GM23338 (cell line): ENCODE measurements around the gene FMN2. TPM values are rescaled to one million over a fixed set of nuclear protein-coding genes. Genes with fewer than 3 reads are reported as not detected.

Experiments used
- ATAC-seq: fragments of 200-7000 bp; cut with Tn5 transposase; 3 replicates; pipeline ENCODE4 v1.9.1; 2020
- DNase-seq: peaks from one replicate; pipeline ENCODE4 v3.0.0-alpha.2; 2015; ENCODE audit warnings: low spot score
- H2AFZ ChIP-seq: fragments of 200-600 bp; sonication (generic); 2 replicates; pipeline ENCODE4 v1.8.0; 2016; ENCODE audit warnings: antibody characterized with exemption, mild to moderate bottlenecking, moderate library complexity
- H3F3A ChIP-seq: fragments of 200-600 bp; sonication (generic); replicated peaks from 2 replicates; pipeline ENCODE4 v1.8.0; 2017; ENCODE audit warnings: antibody characterized with exemption, mixed run types, low read depth
- H3K27ac ChIP-seq: fragments of 200-600 bp; sonication (generic); 2 replicates; pipeline ENCODE4 v1.6.1; 2016; ENCODE audit warnings: low read depth
- H3K27me3 ChIP-seq: fragments of 200-600 bp; sonication (generic); 2 replicates; pipeline ENCODE4 v1.8.0; 2016; ENCODE audit warnings: mild to moderate bottlenecking, mixed run types, moderate library complexity; ENCODE audit not compliant: insufficient read depth
- H3K36me3 ChIP-seq: fragments of 200-600 bp; sonication (generic); 2 replicates; pipeline ENCODE4 v1.8.0; 2016; ENCODE audit warnings: mild to moderate bottlenecking; ENCODE audit not compliant: insufficient read depth
- H3K4me1 ChIP-seq: fragments of 200-600 bp; sonication (generic); 2 replicates; pipeline ENCODE4 v1.8.0; 2016; ENCODE audit warnings: mild to moderate bottlenecking, moderate library complexity; ENCODE audit not compliant: insufficient read depth
- H3K4me2 ChIP-seq: fragments of 200-600 bp; sonication (generic); 2 replicates; pipeline ENCODE4 v1.7.1; 2017; ENCODE audit warnings: mixed run types
- H3K4me3 ChIP-seq: fragments of 200-600 bp; sonication (generic); 2 replicates; pipeline ENCODE4 v1.6.1; 2016; ENCODE audit warnings: mixed run types
- H3K79me2 ChIP-seq: fragments of 200-600 bp; sonication (generic); replicated peaks from 2 replicates; pipeline ENCODE4 v1.8.0; 2017; ENCODE audit warnings: mild to moderate bottlenecking; ENCODE audit not compliant: insufficient read depth
- H3K9me2 ChIP-seq: fragments of 200-600 bp; sonication (generic); 2 replicates; pipeline ENCODE4 v1.8.0; 2017; ENCODE audit not compliant: insufficient read depth
- H4K20me1 ChIP-seq: fragments of 200-600 bp; sonication (generic); replicated peaks from 2 replicates; pipeline ENCODE4 v1.8.0; 2017; ENCODE audit warnings: mild to moderate bottlenecking; ENCODE audit not compliant: insufficient read depth
- H3K27ac Mint-ChIP-seq: 2 replicates; pipeline ENCODE4 v1.8.0; 2020; ENCODE audit warnings: inconsistent platforms, mild to moderate bottlenecking, moderate library complexity, mixed read lengths
- H3K27me3 Mint-ChIP-seq: 3 replicates; pipeline ENCODE4 v1.8.0; 2022; ENCODE audit warnings: low read depth, mild to moderate bottlenecking, moderate library complexity, mixed read lengths, inconsistent platforms; ENCODE audit not compliant: insufficient read depth, poor library complexity
- H3K36me3 Mint-ChIP-seq: 3 replicates; pipeline ENCODE4 v1.8.0; 2021; ENCODE audit warnings: low read depth, mild to moderate bottlenecking, inconsistent platforms, moderate library complexity, mixed read lengths
- H3K4me1 Mint-ChIP-seq: 3 replicates; pipeline ENCODE4 v1.8.0; 2020; ENCODE audit warnings: mild to moderate bottlenecking, inconsistent platforms, mixed read lengths
- H3K4me3 Mint-ChIP-seq: 3 replicates; pipeline ENCODE4 v1.8.0; 2021; ENCODE audit warnings: moderate library complexity, mild to moderate bottlenecking, inconsistent platforms, mixed read lengths
- H3K9me3 Mint-ChIP-seq: 3 replicates; pipeline ENCODE4 v1.8.0; 2020; ENCODE audit warnings: moderate library complexity, mild to moderate bottlenecking, inconsistent platforms, mixed read lengths
- CTCF ChIP-seq, 2 experiments: fragments of 200-600 bp in 1 of 2; sonication (generic) in 1 of 2; conservative IDR thresholded peaks; 2 replicates each; pipeline versions ENCODE4 v1.5.1 to v1.6.1; 2016 to 2017; ENCODE audit warnings: antibody characterized with exemption in 2 of 2, low read depth in 2 of 2, mild to moderate bottlenecking in 2 of 2, moderate library complexity in 1 of 2
- ETS1 ChIP-seq: IDR thresholded peaks from 2 replicates; pipeline ENCODE4 v1.6.1; 2016; ENCODE audit warnings: antibody characterized with exemption
- EZH2phosphoT487 ChIP-seq: fragments of 200-600 bp; sonication (generic); IDR thresholded peaks from one replicate; pipeline ENCODE4 v1.8.1; 2018; ENCODE audit warnings: antibody characterized with exemption; ENCODE audit not compliant: unreplicated experiment
- JUNB ChIP-seq: IDR thresholded peaks from one replicate; pipeline ENCODE4 v1.6.1; 2016; ENCODE audit warnings: antibody characterized with exemption; ENCODE audit not compliant: unreplicated experiment
- NANOG ChIP-seq: IDR thresholded peaks from 2 replicates; pipeline ENCODE4 v1.6.1; 2016; ENCODE audit warnings: antibody characterized with exemption, borderline replicate concordance
- STAT1 ChIP-seq: IDR thresholded peaks from one replicate; pipeline ENCODE4 v1.6.1; 2016; ENCODE audit warnings: antibody characterized with exemption; ENCODE audit not compliant: unreplicated experiment
- ZNF114 ChIP-seq: fragments of 250-450 bp; sonication (Bioruptor Pico); IDR thresholded peaks from 2 replicates; pipeline ENCODE4 v1.5.0; 2020; ENCODE audit warnings: mild to moderate bottlenecking, moderate library complexity
- ZNF331 ChIP-seq: fragments of 250-450 bp; sonication (Bioruptor Pico); IDR thresholded peaks from 2 replicates; pipeline ENCODE4 v1.5.0; 2020; ENCODE audit warnings: low read depth, mild to moderate bottlenecking, moderate library complexity
- polyA plus RNA-seq: library from polyadenylated mRNA; unstranded; fragments of >200 nt; fragmentation: Nextera tagmentation; extraction: Ambion mirVana; gene quantifications from 2 replicates; pipeline ENCODE4 v1.2.1, GENCODE V29; 2016
- total RNA-seq: library from RNA; depleted of rRNA; stranded (reverse); fragments of >200 nt; shearing (Covaris generic); gene quantifications from 2 replicates; pipeline ENCODE4 v1.2.3, GENCODE V29; 2014
- TF ChIP-seq, protein P1 (sequence below): IDR thresholded peaks from one replicate; pipeline ENCODE4 v1.6.1; 2018; ENCODE audit warnings: antibody characterized with exemption; ENCODE audit not compliant: unreplicated experiment

The FMN2 gene
- total and polyA plus RNA-seq, 2 experiments from 2014 or later = 1.5 to 2.5 TPM

DNA sequence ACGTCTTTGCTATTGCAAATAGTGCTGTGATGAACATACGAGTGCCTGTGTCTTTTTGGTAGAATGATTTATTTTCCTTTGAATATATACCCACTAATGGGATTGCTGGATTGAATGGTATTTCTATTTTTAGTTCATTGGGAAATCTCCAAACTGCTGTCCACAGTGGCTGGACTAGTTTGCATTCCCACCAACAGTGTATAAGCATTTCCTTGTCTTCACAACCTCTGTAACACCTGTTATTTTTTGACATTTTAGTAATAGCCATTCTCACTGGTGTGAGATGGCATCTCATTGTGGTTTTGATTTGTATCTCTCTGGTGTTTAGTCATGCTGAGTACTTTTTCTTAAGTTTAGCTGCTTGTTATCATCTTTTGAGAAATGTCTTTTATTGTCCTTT lies 215.0 kb downstream of the FMN2 start:
- no peak overlapping the region for H3K4me3 Mint-ChIP-seq
- Histone ChIP-seq H2AFZ (no peak overlapping the region), H3K27ac (no peak overlapping the region), H3K79me2 (no peaks in the 10 kb centered on the region), H3F3A (no peaks in the 10 kb centered on the region), H3K27me3 (no peaks in the 10 kb centered on the region), H3K4me2 (no peak overlapping the region), H3K4me3 (no peak overlapping the region), H3K9me2 (no peaks in the 10 kb centered on the region), H3K4me1 (peaks cover 6% of the 10 kb centered on the region; the same call in 1 of the 2 replicates), H4K20me1 (no peaks in the 10 kb centered on the region), H3K36me3 (no peaks in the 10 kb centered on the region)
- H3K9me3 Mint-ChIP-seq = no peaks in the 10 kb centered on the region
- no peak for ATAC-seq
- H3K36me3 Mint-ChIP-seq = no peaks in the 10 kb centered on the region
- DNase-seq = no peak
- no peak for TF ChIP-seq EZH2phosphoT487
- TF ChIP-seq ZNF114 (CRISPR knock-in tag) = no peak
- TF ChIP-seq, protein P1, sequence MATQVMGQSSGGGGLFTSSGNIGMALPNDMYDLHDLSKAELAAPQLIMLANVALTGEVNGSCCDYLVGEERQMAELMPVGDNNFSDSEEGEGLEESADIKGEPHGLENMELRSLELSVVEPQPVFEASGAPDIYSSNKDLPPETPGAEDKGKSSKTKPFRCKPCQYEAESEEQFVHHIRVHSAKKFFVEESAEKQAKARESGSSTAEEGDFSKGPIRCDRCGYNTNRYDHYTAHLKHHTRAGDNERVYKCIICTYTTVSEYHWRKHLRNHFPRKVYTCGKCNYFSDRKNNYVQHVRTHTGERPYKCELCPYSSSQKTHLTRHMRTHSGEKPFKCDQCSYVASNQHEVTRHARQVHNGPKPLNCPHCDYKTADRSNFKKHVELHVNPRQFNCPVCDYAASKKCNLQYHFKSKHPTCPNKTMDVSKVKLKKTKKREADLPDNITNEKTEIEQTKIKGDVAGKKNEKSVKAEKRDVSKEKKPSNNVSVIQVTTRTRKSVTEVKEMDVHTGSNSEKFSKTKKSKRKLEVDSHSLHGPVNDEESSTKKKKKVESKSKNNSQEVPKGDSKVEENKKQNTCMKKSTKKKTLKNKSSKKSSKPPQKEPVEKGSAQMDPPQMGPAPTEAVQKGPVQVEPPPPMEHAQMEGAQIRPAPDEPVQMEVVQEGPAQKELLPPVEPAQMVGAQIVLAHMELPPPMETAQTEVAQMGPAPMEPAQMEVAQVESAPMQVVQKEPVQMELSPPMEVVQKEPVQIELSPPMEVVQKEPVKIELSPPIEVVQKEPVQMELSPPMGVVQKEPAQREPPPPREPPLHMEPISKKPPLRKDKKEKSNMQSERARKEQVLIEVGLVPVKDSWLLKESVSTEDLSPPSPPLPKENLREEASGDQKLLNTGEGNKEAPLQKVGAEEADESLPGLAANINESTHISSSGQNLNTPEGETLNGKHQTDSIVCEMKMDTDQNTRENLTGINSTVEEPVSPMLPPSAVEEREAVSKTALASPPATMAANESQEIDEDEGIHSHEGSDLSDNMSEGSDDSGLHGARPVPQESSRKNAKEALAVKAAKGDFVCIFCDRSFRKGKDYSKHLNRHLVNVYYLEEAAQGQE = no peak
- peaks cover 9% of the 10 kb centered on the region for H3K4me1 Mint-ChIP-seq
- H3K27ac Mint-ChIP-seq = no peak overlapping the region
- H3K27me3 Mint-ChIP-seq = peaks cover under 1% of the 10 kb centered on the region

GRCh38 chr1:240308096-240308495 lies 216.4 kb downstream of the FMN2 start:
- Mint-ChIP-seq H3K36me3 (no peaks in the 10 kb centered on the region), H3K27me3 (peaks cover 2% of the 10 kb centered on the region), H3K4me3 (no peak overlapping the region), H3K27ac (0 out of 2 replicates have a peak overlapping the region, but pooled peaks have one; percentile 37), H3K9me3 (no peaks in the 10 kb centered on the region), H3K4me1 (peaks cover 19% of the 10 kb centered on the region)
- no peaks in the 10 kb centered on the region for H3K79me2 ChIP-seq
- H3K9me2 ChIP-seq = no peaks in the 10 kb centered on the region
- no peak for ATAC-seq
- H3K27me3 ChIP-seq = no peaks in the 10 kb centered on the region
- H2AFZ ChIP-seq = no peak overlapping the region
- no peak for DNase-seq
- TF ChIP-seq STAT1 = no peak
- TF ChIP-seq NANOG = no peak
- no peak overlapping the region for H3K4me2 ChIP-seq
- H3K4me1 ChIP-seq = peaks cover 6% of the 10 kb centered on the region; the same call in 1 of the 2 replicates
- no peak overlapping the region for H3K4me3 ChIP-seq
- H3F3A ChIP-seq = no peaks in the 10 kb centered on the region
- no peak overlapping the region for H3K27ac ChIP-seq
- H3K36me3 ChIP-seq = no peaks in the 10 kb centered on the region
- no peaks in the 10 kb centered on the region for H4K20me1 ChIP-seq

- no peak for ATAC-seq
- Histone ChIP-seq H3K4me1 (peaks cover 6% of the 10 kb centered on the region; the same call in 1 of the 2 replicates), H3F3A (no peaks in the 10 kb centered on the region), H3K36me3 (no peaks in the 10 kb centered on the region), H3K4me3 (no peak overlapping the region), H3K4me2 (no peak overlapping the region), H3K9me2 (no peaks in the 10 kb centered on the region), H3K27me3 (no peaks in the 10 kb centered on the region), H3K27ac (no peak overlapping the region), H3K79me2 (no peaks in the 10 kb centered on the region), H4K20me1 (no peaks in the 10 kb centered on the region), H2AFZ (no peak overlapping the region)
- no peaks in the 10 kb centered on the region for H3K9me3 Mint-ChIP-seq
- no peak overlapping the region for H3K4me3 Mint-ChIP-seq
- TF ChIP-seq NANOG (no peak), JUNB (no peak), CTCF (conservative IDR thresholded peaks at IDR 0.05; ENCODE audit: low read depth in 2 of 2) (no peak), ZNF331 (no peak), ETS1 (no peak)
- TF ChIP-seq, protein P1 = no peak
- DNase-seq = no peak
- H3K27me3 Mint-ChIP-seq = peaks cover 2% of the 10 kb centered on the region
- no peaks in the 10 kb centered on the region for H3K36me3 Mint-ChIP-seq
- peaks cover 20% of the 10 kb centered on the region for H3K4me1 Mint-ChIP-seq
- no peak overlapping the region for H3K27ac Mint-ChIP-seq
These were observed 218.1 kb downstream of the FMN2 start for GRCh38 chr1:240309769-240310168.
